ENCODE data around the gene RASL11A.

RASL11A gene

DNA sequence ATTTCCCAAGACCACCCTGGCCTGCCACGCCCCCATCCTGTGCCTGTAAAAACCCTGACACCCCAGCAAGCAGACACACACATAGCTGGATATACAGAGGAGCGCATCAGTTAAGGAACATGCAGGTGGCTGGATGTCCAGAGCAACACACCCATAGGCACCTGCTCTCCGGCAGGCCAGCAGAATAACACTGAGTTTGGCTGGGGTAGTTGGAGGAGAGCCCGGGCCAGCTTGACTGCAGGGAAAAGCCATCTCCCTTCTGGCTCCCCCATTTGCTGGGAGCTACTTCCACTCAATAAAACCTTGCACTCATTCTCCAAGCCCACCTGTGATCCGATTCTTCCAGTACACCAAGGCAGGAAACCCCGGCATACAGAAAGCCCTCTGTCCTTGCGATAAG, 8.9 kb downstream of the RASL11A start:
- Histone ChIP-seq H3F3A (ENCODE audit: low read depth) (no peaks in the 10 kb centered on the region), H3K9me3 (ENCODE audit: insufficient read depth, low read depth, low read length) (no peaks in the 10 kb centered on the region), H3K4me3 (ENCODE audit: low read length, poor library complexity, severe bottlenecking) (no peak overlapping the region), H3K79me2 (ENCODE audit: insufficient read depth, low read length) (no peaks in the 10 kb centered on the region), H3K4me1 (ENCODE audit: insufficient read depth, low read length, poor library complexity, severe bottlenecking) (peaks cover 9% of the 10 kb centered on the region), H3K9ac (ENCODE audit: low read depth, low read length, poor library complexity, severe bottlenecking) (no peak overlapping the region), H4K20me1 (ENCODE audit: insufficient read depth, low read length, poor library complexity, severe bottlenecking) (no peaks in the 10 kb centered on the region), H3K27me3 (ENCODE audit: insufficient read depth, low read length, poor library complexity, severe bottlenecking) (no peaks in the 10 kb centered on the region), H2AFZ (ENCODE audit: low read length) (no peak overlapping the region), H3K4me2 (ENCODE audit: low read depth, low read length, poor library complexity, severe bottlenecking) (no peak overlapping the region), H3K36me3 (ENCODE audit: insufficient read depth, low read length) (no peaks in the 10 kb centered on the region), H3K9me2 (replicated peaks; ENCODE audit: low read depth, low read length) (no peaks in the 10 kb centered on the region)
- no peak for TF ChIP-seq EZH2phosphoT487 (IDR thresholded peaks at IDR 0.05; ENCODE audit: borderline replicate concordance)
- TF ChIP-seq, protein P1, sequence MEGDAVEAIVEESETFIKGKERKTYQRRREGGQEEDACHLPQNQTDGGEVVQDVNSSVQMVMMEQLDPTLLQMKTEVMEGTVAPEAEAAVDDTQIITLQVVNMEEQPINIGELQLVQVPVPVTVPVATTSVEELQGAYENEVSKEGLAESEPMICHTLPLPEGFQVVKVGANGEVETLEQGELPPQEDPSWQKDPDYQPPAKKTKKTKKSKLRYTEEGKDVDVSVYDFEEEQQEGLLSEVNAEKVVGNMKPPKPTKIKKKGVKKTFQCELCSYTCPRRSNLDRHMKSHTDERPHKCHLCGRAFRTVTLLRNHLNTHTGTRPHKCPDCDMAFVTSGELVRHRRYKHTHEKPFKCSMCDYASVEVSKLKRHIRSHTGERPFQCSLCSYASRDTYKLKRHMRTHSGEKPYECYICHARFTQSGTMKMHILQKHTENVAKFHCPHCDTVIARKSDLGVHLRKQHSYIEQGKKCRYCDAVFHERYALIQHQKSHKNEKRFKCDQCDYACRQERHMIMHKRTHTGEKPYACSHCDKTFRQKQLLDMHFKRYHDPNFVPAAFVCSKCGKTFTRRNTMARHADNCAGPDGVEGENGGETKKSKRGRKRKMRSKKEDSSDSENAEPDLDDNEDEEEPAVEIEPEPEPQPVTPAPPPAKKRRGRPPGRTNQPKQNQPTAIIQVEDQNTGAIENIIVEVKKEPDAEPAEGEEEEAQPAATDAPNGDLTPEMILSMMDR (conservative IDR thresholded peaks at IDR 0.05; ENCODE audit: low read length): no peak

DNA sequence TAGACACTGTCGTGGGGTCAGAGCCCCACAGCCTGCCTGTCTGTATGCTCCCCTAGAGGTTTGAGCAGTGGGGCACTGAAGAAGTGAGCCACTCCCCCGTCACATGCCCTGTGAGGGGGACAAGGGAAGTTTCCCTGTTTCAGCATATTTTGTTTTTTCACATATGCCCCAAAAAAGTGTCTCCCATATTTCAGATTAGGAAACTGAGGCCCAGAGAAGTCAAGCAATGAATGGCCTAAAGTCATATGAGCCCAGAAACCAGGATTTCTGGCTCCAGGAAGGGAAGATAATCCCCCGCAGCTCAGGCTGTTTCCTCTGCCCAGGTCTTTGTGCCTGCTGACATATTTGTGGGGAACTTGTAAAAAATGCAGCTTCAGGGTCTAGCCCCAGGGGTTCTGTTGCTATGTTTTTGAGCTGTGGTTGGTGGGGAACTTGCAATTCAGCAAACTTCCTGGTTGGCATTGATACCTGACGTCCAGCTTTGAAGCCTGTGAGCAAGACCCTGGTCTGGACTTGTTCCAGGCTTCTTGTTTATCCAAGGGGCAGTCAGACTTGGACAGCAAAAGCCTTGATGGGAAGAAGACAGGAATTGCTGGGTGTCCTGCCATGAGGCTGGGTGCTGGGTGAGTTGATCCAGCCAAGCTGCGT, 9.5 kb downstream of the RASL11A start:
- Histone ChIP-seq H3K9me3 (ENCODE audit: insufficient read depth, low read depth, low read length) (no peaks in the 10 kb centered on the region), H2AFZ (ENCODE audit: low read length) (no peak overlapping the region), H3F3A (ENCODE audit: low read depth) (no peaks in the 10 kb centered on the region), H3K79me2 (ENCODE audit: insufficient read depth, low read length) (no peaks in the 10 kb centered on the region), H3K9ac (ENCODE audit: low read depth, low read length, poor library complexity, severe bottlenecking) (no peak overlapping the region), H3K4me2 (ENCODE audit: low read depth, low read length, poor library complexity, severe bottlenecking) (no peak overlapping the region), H3K4me3 (ENCODE audit: low read length, poor library complexity, severe bottlenecking) (no peak overlapping the region), H3K4me1 (ENCODE audit: insufficient read depth, low read length, poor library complexity, severe bottlenecking) (peaks cover 9% of the 10 kb centered on the region), H4K20me1 (ENCODE audit: insufficient read depth, low read length, poor library complexity, severe bottlenecking) (no peaks in the 10 kb centered on the region), H3K9me2 (replicated peaks; ENCODE audit: low read depth, low read length) (no peaks in the 10 kb centered on the region), H3K36me3 (ENCODE audit: insufficient read depth, low read length) (no peaks in the 10 kb centered on the region), H3K27me3 (ENCODE audit: insufficient read depth, low read length, poor library complexity, severe bottlenecking) (no peaks in the 10 kb centered on the region)
- TF ChIP-seq, protein P1 (conservative IDR thresholded peaks at IDR 0.05; ENCODE audit: low read length): no peak
- no peak for TF ChIP-seq EZH2phosphoT487 (IDR thresholded peaks at IDR 0.05; ENCODE audit: borderline replicate concordance)

DNA sequence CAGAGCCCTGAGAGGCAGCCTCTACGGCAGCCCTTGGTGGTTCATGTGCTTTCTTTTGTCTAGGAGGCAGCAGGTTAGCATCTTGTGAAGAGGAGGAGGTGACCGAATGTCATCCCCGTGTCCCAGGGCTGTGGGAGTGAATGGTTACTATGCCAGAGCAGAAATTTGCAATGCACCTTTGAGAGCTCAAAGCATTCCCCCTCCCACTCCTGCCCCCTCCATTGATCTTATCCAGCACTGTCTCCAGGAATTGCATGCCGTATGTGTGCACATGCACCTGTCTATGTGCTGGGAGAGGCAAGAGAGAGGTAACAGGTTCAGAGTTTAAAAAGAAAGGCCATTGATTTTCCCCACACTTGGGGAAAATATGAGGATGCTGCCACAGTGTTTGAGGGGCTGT, 10.2 kb downstream of the RASL11A start:
- Histone ChIP-seq H3K9me3 (ENCODE audit: insufficient read depth, low read depth, low read length) (no peaks in the 10 kb centered on the region), H3K9me2 (replicated peaks; ENCODE audit: low read depth, low read length) (no peaks in the 10 kb centered on the region), H3K4me2 (ENCODE audit: low read depth, low read length, poor library complexity, severe bottlenecking) (no peak overlapping the region), H3K36me3 (ENCODE audit: insufficient read depth, low read length) (no peaks in the 10 kb centered on the region), H3K27me3 (ENCODE audit: insufficient read depth, low read length, poor library complexity, severe bottlenecking) (no peaks in the 10 kb centered on the region), H3K9ac (ENCODE audit: low read depth, low read length, poor library complexity, severe bottlenecking) (no peak overlapping the region), H3F3A (ENCODE audit: low read depth) (no peaks in the 10 kb centered on the region), H4K20me1 (ENCODE audit: insufficient read depth, low read length, poor library complexity, severe bottlenecking) (no peaks in the 10 kb centered on the region), H3K4me3 (ENCODE audit: low read length, poor library complexity, severe bottlenecking) (no peak overlapping the region), H3K79me2 (ENCODE audit: insufficient read depth, low read length) (no peaks in the 10 kb centered on the region), H3K4me1 (ENCODE audit: insufficient read depth, low read length, poor library complexity, severe bottlenecking) (peaks cover 9% of the 10 kb centered on the region), H2AFZ (ENCODE audit: low read length) (no peak overlapping the region)
- TF ChIP-seq, protein P1 (conservative IDR thresholded peaks at IDR 0.05; ENCODE audit: low read length): no peak
- TF ChIP-seq EZH2phosphoT487 (IDR thresholded peaks at IDR 0.05; ENCODE audit: borderline replicate concordance): no peak
